GM12875 (cell line): Measurements from ENCODE around the gene ITGB1BP1.
A peak's percentile ranks its signal among the peaks of the same experiment; 100 is the strongest.

ENCODE experiments used
- H3K4me3 ChIP-seq: one replicate; pipeline ENCODE4 v1.5.1; 2011; ENCODE audit warnings: low read depth, low read length, control low read depth
- CTCF ChIP-seq: IDR thresholded peaks from 2 replicates; pipeline ENCODE4 v1.5.1; 2011; ENCODE audit warnings: low read depth, mild to moderate bottlenecking, control low read depth, inconsistent platforms, low read length, moderate library complexity, borderline replicate concordance; ENCODE audit not compliant: insufficient read depth

The ITGB1BP1 gene

GRCh38 chr2:9423100-9423921 is at the start of gene ITGB1BP1, which contains the start of gene CPSF3:
Gene ITGB1BP1 (minus strand): TSS chr2:9423528. CDS start chr2:9418697, 4,831 bp downstream.
Gene CPSF3 (plus strand): TSS chr2:9423654. CDS start chr2:9423774, 120 bp downstream.
- TF ChIP-seq CTCF, result no peak
- peak within 1 kb of the TSS; percentile 85 for H3K4me3 ChIP-seq

- no peak overlapping the region for H3K4me3 ChIP-seq
- TF ChIP-seq CTCF, result no peak
Observed at GRCh38 chr2:9472511-9472910, 49.2 kb upstream of the ITGB1BP1 start.

- no peak overlapping the region for H3K4me3 ChIP-seq
- no peak for TF ChIP-seq CTCF
Observed at GRCh38 chr2:9471206-9471605, 47.9 kb upstream of the ITGB1BP1 start.

- H3K4me3 ChIP-seq, result no peak overlapping the region
- no peak for TF ChIP-seq CTCF
Observed at GRCh38 chr2:9467687-9468086, 44.4 kb upstream of the ITGB1BP1 start.

- TF ChIP-seq CTCF, result no peak
- no peak overlapping the region for H3K4me3 ChIP-seq
Observed at GRCh38 chr2:9466147-9466683, 42.9 kb upstream of the ITGB1BP1 start.

GRCh38 chr2:9465170-9465569 is 41.8 kb upstream of the ITGB1BP1 start:
- no peak overlapping the region for H3K4me3 ChIP-seq
- no peak for TF ChIP-seq CTCF

GRCh38 chr2:9463698-9464034 is 40.3 kb upstream of the ITGB1BP1 start:
- H3K4me3 ChIP-seq, result no peak overlapping the region
- TF ChIP-seq CTCF, result no peak
